GM23248 (cell line): ENCODE data around the gene ARF1.

ENCODE experiments used
- EZH2 ChIP-seq: fragments of 200-600 bp; sonication (generic); IDR thresholded peaks from 2 replicates; pipeline ENCODE4 v1.6.1; 2018; ENCODE audit warnings: antibody characterized with exemption, mild to moderate bottlenecking; ENCODE audit not compliant: insufficient read depth, poor library complexity, severe bottlenecking
- EZH2phosphoT487 ChIP-seq: fragments of 200-600 bp; sonication (generic); IDR thresholded peaks from 2 replicates; pipeline ENCODE4 v1.6.1; 2018; ENCODE audit warnings: antibody characterized with exemption, moderate library complexity, mild to moderate bottlenecking, low read depth; ENCODE audit not compliant: insufficient read depth

DNA sequence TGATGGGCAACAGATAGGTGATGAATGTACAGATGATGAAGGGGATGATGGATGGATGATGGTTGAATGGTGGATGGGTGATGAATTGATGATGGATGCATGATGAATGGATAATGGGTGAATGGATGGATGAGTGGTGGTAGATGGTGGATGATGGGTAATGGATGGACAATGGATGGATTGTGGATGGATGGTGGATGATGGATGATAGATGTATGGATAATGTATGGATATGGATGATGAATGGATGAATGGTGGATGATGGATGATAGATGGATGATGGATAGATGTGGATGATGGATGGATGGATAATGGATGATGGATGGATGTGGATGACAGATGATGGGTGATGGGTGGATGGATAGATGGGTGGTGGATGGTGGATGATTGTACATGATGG, 40.0 kb upstream of the ARF1 start:
- TF ChIP-seq EZH2 (no peak), EZH2phosphoT487 (no peak)
